ENCODE results near the gene FAM181B.

The FAM181B gene

GRCh38 chr11:82720267-82721065 is 13.2 kb downstream of the FAM181B start:
- TF ChIP-seq GATA2 (IDR thresholded peaks at IDR 0.05; ENCODE audit: low read depth, low read length) (no peak), GATA3 (IDR thresholded peaks at IDR 0.05; ENCODE audit: low read depth, low read length) (no peak)

DNA sequence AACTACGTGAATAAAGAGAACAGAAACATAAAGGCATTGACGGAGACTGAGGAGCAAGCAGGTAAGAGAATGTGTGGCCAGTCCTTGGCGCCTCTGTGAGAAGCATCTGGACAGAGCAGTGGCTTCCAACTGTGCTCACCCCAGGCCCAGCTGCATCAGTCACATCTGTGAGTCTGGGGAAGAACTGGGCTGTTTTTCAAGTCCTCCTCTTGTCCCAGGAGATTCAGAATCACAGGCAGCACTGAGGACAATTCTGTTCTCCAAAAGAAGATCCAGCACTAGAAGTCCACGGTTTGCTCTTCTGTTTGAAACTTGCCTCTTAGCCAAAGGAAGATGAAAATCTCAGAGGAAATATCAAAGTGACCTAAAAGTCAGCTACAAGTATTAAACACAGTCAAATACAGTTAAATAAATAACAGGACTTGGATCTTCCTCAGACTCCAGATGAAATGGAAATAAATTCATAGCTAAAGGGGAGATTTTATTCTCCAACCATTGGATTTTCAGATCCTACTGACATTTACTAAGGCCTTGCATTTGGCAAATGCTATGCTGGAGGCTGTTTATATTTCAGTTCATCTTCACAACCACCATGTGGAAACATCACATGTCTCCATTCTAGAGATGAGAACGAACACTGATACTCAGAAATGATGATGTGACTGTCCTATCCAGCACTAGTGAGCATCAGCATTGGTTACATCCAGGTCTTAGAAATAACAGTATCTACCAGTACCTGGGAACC is 14.1 kb downstream of the FAM181B start:
- TF ChIP-seq GATA3 (IDR thresholded peaks at IDR 0.05; ENCODE audit: low read depth, low read length): no peak
- TF ChIP-seq GATA2 (IDR thresholded peaks at IDR 0.05; ENCODE audit: low read depth, low read length): no peak

DNA sequence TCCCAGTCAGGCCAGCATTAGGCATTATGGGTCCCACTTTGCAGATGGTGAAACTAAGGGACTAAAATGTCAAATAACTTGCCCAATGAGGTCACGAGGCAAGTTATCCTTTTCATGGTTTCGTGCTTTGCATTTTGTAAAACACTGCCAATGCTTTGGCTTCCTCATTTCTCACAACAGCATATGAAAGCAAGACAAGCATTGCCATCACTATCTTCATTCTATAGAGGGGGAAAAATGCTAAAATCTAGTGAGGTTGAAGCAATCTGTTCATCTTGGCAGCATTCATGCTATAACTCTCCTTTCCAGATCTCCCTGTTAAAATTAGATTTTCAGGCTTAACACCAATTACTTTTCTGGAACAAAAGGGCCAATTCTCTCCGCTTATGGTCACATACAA is 14.8 kb downstream of the FAM181B start:
- TF ChIP-seq GATA2 (IDR thresholded peaks at IDR 0.05; ENCODE audit: low read depth, low read length) (no peak), GATA3 (IDR thresholded peaks at IDR 0.05; ENCODE audit: low read depth, low read length) (no peak)

GRCh38 chr11:82718307-82718706 is 15.4 kb downstream of the FAM181B start:
- TF ChIP-seq GATA2 (IDR thresholded peaks at IDR 0.05; ENCODE audit: low read depth, low read length): no peak
- TF ChIP-seq GATA3 (IDR thresholded peaks at IDR 0.05; ENCODE audit: low read depth, low read length): no peak

GRCh38 chr11:82714346-82715174 is 19.1 kb downstream of the FAM181B start:
- TF ChIP-seq GATA2 (IDR thresholded peaks at IDR 0.05; ENCODE audit: low read depth, low read length) (no peak), GATA3 (IDR thresholded peaks at IDR 0.05; ENCODE audit: low read depth, low read length) (no peak)

- TF ChIP-seq GATA2 (IDR thresholded peaks at IDR 0.05; ENCODE audit: low read depth, low read length): no peak
- TF ChIP-seq GATA3 (IDR thresholded peaks at IDR 0.05; ENCODE audit: low read depth, low read length): no peak
Measured at GRCh38 chr11:82711648-82712047, 22.0 kb downstream of the FAM181B start.

DNA sequence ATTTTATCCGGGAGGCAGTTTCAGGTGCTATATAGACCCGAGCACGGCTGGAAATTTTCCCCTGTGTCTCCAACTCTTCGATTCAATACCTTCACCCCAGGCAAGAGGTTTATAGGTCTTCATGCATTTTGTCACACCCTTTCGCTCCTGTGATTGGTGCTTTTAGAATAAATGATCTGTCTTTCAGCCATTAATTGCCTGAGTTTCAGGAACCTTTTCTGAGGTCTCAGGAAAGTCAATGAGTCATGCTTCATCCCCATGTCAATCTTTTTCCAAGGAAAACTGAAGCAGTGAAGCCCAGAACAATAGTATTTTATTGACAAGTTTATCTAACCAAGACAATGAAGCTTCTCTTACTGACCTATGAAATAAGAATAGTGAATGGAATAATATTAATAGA is 29.9 kb downstream of the FAM181B start:
- TF ChIP-seq GATA2 (IDR thresholded peaks at IDR 0.05; ENCODE audit: low read depth, low read length) (no peak), GATA3 (IDR thresholded peaks at IDR 0.05; ENCODE audit: low read depth, low read length) (no peak)

DNA sequence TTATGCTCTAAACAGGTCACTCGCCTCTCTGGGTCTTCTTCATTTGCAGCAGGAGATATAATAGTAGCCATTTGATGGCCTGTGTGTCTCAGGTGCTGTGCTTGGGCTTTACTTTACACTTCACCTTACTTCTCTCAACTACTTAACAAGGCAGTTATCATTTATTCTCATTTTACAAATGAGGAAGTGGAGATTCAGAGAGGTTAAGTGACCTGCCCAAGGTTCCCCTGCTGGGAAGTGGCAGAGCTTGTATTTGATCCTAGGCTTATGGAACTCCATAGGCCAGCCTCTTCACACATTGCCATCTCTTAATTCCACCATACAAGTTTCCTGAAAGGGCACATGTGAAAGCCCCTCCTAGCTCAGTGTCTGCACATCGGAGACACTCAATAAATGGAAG is 30.4 kb downstream of the FAM181B start:
- TF ChIP-seq GATA3 (IDR thresholded peaks at IDR 0.05; ENCODE audit: low read depth, low read length) (no peak), GATA2 (IDR thresholded peaks at IDR 0.05; ENCODE audit: low read depth, low read length) (no peak)

GRCh38 chr11:82701847-82702520 is 31.7 kb downstream of the FAM181B start:
- TF ChIP-seq GATA2 (IDR thresholded peaks at IDR 0.05; ENCODE audit: low read depth, low read length): no peak
- TF ChIP-seq GATA3 (IDR thresholded peaks at IDR 0.05; ENCODE audit: low read depth, low read length): no peak

GRCh38 chr11:82698576-82699352 is 34.9 kb downstream of the FAM181B start:
- TF ChIP-seq GATA3 (IDR thresholded peaks at IDR 0.05; ENCODE audit: low read depth, low read length) (no peak), GATA2 (IDR thresholded peaks at IDR 0.05; ENCODE audit: low read depth, low read length) (no peak)

DNA sequence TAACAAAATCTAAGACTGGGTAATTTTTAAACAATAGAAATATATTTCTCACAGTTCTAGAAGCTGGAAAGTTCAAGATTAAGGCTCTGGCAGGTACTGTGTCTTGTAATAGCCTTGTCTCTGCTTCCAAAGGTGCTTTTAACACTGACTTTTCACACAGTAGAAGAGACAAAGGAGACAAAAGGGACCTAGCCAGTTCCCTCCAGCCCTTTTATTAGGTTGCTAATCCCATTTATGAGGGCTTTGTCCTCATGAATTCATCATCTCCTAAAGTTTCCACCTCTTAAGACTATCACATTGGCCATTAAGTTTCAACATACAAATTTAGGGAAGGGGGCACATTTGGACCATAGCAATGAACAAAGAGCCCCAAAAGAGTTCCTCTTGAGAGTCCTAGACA is 40.7 kb downstream of the FAM181B start:
- TF ChIP-seq GATA2 (IDR thresholded peaks at IDR 0.05; ENCODE audit: low read depth, low read length) (no peak), GATA3 (IDR thresholded peaks at IDR 0.05; ENCODE audit: low read depth, low read length) (no peak)

GRCh38 chr11:82686211-82686610 is 47.5 kb downstream of the FAM181B start:
- TF ChIP-seq GATA3 (IDR thresholded peaks at IDR 0.05; ENCODE audit: low read depth, low read length) (no peak), GATA2 (IDR thresholded peaks at IDR 0.05; ENCODE audit: low read depth, low read length) (no peak)

DNA sequence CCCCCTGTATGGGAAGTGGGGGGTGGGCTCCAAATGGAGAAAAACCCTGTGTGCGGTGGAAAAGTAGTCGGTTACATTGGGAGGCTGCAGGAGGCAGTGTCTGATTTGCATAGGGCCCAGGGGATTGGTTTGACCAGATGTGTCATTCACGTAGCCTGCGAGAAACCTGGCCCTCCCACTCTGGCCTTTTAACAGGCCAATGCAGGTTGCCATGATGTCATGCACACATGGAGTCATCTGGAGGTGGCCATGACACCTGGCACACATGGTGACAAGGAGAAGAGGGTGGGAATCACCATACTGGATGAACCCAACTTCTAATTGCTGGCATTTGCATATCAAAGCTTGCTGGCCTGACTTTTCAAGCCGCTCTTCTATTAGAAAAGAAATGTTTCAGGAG is 50.6 kb downstream of the FAM181B start:
- TF ChIP-seq GATA3 (IDR thresholded peaks at IDR 0.05; ENCODE audit: low read depth, low read length) (no peak), GATA2 (IDR thresholded peaks at IDR 0.05; ENCODE audit: low read depth, low read length) (no peak)
